ENCODE measurements around the gene TNNI2. TPM values are rescaled to one million over a fixed set of nuclear protein-coding genes. Genes with fewer than 3 reads are reported as not detected.
"Not testable (repeated sequence)": the region's sequence is repeated elsewhere in the genome, so short reads cannot be mapped to it uniquely, and the experiment has no call there.

Gene TNNI2
- total RNA-seq, 4 donors from 2014 or later, result 1,499 to 3,728 (median 2,254) TPM

GRCh38 chr11:1875093-1875850 lies 36.5 kb downstream of the TNNI2 start:
- Histone ChIP-seq H3K9me3 (no peaks in the 10 kb centered on the region), H3K4me1 (peaks cover 6 to 23% of the 10 kb centered on the region in 2 donors), H3K4me3 (peak overlapping the region in 1 of 4 donors; percentile 5), H3K27me3 (peaks cover 20 to 42% (median 40%) of the 10 kb centered on the region in 3 donors), H3K36me3 (no peaks in the 10 kb centered on the region), H3K27ac (peak overlapping the region; percentile 84 to 89 (median 88))
- in situ Hi-C loops (cut with MboI; ENCODE audit: low sequenced_read_pairs in 4 of 4) (loop anchor here in 1 of 4 donors (25.0 kb wide), 1 partner anchor 287 kb away; the partner anchor contains the start of genes INS and TH), intact Hi-C loops (cut with DNase I; ENCODE audit: low total_unique reads) (no loop called here)
- ATAC-seq (no peak), DNase-seq (peak in 1 of 2 donors; percentile 18)
- no peak for TF ChIP-seq POLR2A (IDR thresholded peaks at IDR 0.05)
- TF ChIP-seq, protein P1, sequence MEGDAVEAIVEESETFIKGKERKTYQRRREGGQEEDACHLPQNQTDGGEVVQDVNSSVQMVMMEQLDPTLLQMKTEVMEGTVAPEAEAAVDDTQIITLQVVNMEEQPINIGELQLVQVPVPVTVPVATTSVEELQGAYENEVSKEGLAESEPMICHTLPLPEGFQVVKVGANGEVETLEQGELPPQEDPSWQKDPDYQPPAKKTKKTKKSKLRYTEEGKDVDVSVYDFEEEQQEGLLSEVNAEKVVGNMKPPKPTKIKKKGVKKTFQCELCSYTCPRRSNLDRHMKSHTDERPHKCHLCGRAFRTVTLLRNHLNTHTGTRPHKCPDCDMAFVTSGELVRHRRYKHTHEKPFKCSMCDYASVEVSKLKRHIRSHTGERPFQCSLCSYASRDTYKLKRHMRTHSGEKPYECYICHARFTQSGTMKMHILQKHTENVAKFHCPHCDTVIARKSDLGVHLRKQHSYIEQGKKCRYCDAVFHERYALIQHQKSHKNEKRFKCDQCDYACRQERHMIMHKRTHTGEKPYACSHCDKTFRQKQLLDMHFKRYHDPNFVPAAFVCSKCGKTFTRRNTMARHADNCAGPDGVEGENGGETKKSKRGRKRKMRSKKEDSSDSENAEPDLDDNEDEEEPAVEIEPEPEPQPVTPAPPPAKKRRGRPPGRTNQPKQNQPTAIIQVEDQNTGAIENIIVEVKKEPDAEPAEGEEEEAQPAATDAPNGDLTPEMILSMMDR (IDR thresholded peaks at IDR 0.05 in 4 of 5, conservative IDR thresholded peaks at IDR 0.05 in 1 of 5), result no peak

GRCh38 chr11:1875851-1876301 lies 37.1 kb downstream of the TNNI2 start:
- DNase-seq; intact Hi-C loops (cut with DNase I; ENCODE audit: low total_unique reads); ATAC-seq; H3K9me3 ChIP-seq; H3K36me3 ChIP-seq: not testable (repeated sequence)
- Histone ChIP-seq H3K4me1 (peaks cover 11 to 29% of the 10 kb centered on the region in 2 donors), H3K27ac (peak overlapping the region; percentile 84 to 89 (median 88)), H3K4me3 (peak overlapping the region in 2 of 4 donors; percentile 27), H3K27me3 (peaks cover 18 to 36% (median 34%) of the 10 kb centered on the region in 3 donors)
- in situ Hi-C loops (cut with MboI; ENCODE audit: low sequenced_read_pairs in 4 of 4), result loop anchor here in 1 of 4 donors (25.0 kb wide), 1 partner anchor 286 kb away; the partner anchor contains the start of genes INS and TH

- peak; percentile 31 to 35 for ATAC-seq
- Histone ChIP-seq H3K4me3 (peak overlapping the region in 3 of 4 donors; percentile 15 to 27 (median 27)), H3K4me1 (peaks cover 17 to 35% of the 10 kb centered on the region in 2 donors), H3K27me3 (peaks cover 11 to 30% (median 27%) of the 10 kb centered on the region in 3 donors), H3K9me3 (no peaks in the 10 kb centered on the region), H3K27ac (peak overlapping the region; percentile 84 to 89 (median 88)), H3K36me3 (no peaks in the 10 kb centered on the region)
- DNase-seq, result peak in 1 of 2 donors; percentile 62
- intact Hi-C loops (cut with DNase I; ENCODE audit: low total_unique reads) (no loop called here), in situ Hi-C loops (cut with MboI; ENCODE audit: low sequenced_read_pairs in 4 of 4) (loop anchor here in 1 of 4 donors (25.0 kb wide), 1 partner anchor 286 kb away; the partner anchor contains the start of genes INS and TH)
- TF ChIP-seq, protein P1 (IDR thresholded peaks at IDR 0.05 in 4 of 5, conservative IDR thresholded peaks at IDR 0.05 in 1 of 5), result peak; percentile 56 to 84 (median 69)
- no peak for TF ChIP-seq POLR2A (IDR thresholded peaks at IDR 0.05)
These were observed 37.7 kb downstream of the TNNI2 start for GRCh38 chr11:1876361-1877063.

GRCh38 chr11:1877211-1878136 lies 38.7 kb downstream of the TNNI2 start:
- TF ChIP-seq, protein P1 (IDR thresholded peaks at IDR 0.05 in 4 of 5, conservative IDR thresholded peaks at IDR 0.05 in 1 of 5), result no peak
- TF ChIP-seq POLR2A (IDR thresholded peaks at IDR 0.05), result no peak
- peaks cover 11 to 21% (median 19%) of the 10 kb centered on the region in 3 donors for H3K27me3 ChIP-seq
- no peak overlapping the region for H3K4me3 ChIP-seq
- peaks cover 26 to 45% of the 10 kb centered on the region in 2 donors for H3K4me1 ChIP-seq
- no peaks in the 10 kb centered on the region for H3K9me3 ChIP-seq
- intact Hi-C loops (cut with DNase I; ENCODE audit: low total_unique reads) (no loop called here), in situ Hi-C loops (cut with MboI; ENCODE audit: low sequenced_read_pairs in 4 of 4) (loop anchor here in 1 of 4 donors (25.0 kb wide), 1 partner anchor 285 kb away; the partner anchor contains the start of genes INS and TH)
- H3K36me3 ChIP-seq, result no peaks in the 10 kb centered on the region
- ATAC-seq (no peak), DNase-seq (peak in 1 of 2 donors; percentile 36)
- peak overlapping the region; percentile 84 to 89 (median 88) for H3K27ac ChIP-seq

Data from gastrocnemius medialis (tissue), 4 donors.